Liver (tissue), 9 donors: ENCODE measurements around the gene PGGHG. TPM values are rescaled to one million over a fixed set of nuclear protein-coding genes. Genes with fewer than 3 reads are reported as not detected.
"Not testable (repeated sequence)": the region's sequence is repeated elsewhere in the genome, so short reads cannot be mapped to it uniquely, and the experiment has no call there.

Source experiments
- DNase-seq: peaks from one replicate; pipeline ENCODE4 v3.0.0-alpha.2; 2017; ENCODE audit warnings: low spot score
- H3K27ac ChIP-seq, 2 donors: one replicate each; pipeline ENCODE4 v1.7.0; 2013; ENCODE audit warnings: inconsistent platforms in 2 of 2, low read length in 2 of 2, control low read depth in 1 of 2, low read depth in 1 of 2, mild to moderate bottlenecking in 1 of 2
- H3K27me3 ChIP-seq, 4 donors: one replicate each; pipeline versions ENCODE4 v1.6.1 to v1.7.0; 2013; ENCODE audit warnings: low read length in 3 of 4, inconsistent platforms in 1 of 4, mild to moderate bottlenecking in 1 of 4, moderate library complexity in 1 of 4; ENCODE audit not compliant: control insufficient read depth in 4 of 4, insufficient read depth in 4 of 4
- H3K36me3 ChIP-seq, 4 donors: one replicate each; pipeline versions ENCODE4 v1.6.1 to v1.7.0; 2013; ENCODE audit warnings: low read length in 3 of 4, mild to moderate bottlenecking in 3 of 4, low read depth in 1 of 4, moderate library complexity in 1 of 4; ENCODE audit not compliant: control insufficient read depth in 4 of 4, insufficient read depth in 3 of 4
- H3K4me1 ChIP-seq, 4 donors: one replicate each; pipeline versions ENCODE4 v1.6.1 to v1.7.0; 2013; ENCODE audit warnings: low read length in 3 of 4, mild to moderate bottlenecking in 3 of 4, moderate library complexity in 1 of 4; ENCODE audit not compliant: control insufficient read depth in 4 of 4, insufficient read depth in 4 of 4
- H3K4me3 ChIP-seq, 3 donors: one replicate each; pipeline versions ENCODE4 v1.6.1 to v1.7.0; 2013; ENCODE audit warnings: low read length in 3 of 3, control low read depth in 1 of 3, low read depth in 1 of 3, mild to moderate bottlenecking in 1 of 3
- H3K9ac ChIP-seq, 2 donors: one replicate each; pipeline ENCODE4 v1.7.0; 2013; ENCODE audit warnings: low read length in 2 of 2, mild to moderate bottlenecking in 2 of 2, moderate library complexity in 2 of 2, control low read depth in 1 of 2, low read depth in 1 of 2
- H3K9me3 ChIP-seq, 4 donors: one replicate each; pipeline versions ENCODE4 v1.6.1 to v1.7.0; 2013; ENCODE audit warnings: low read length in 3 of 4; ENCODE audit not compliant: control insufficient read depth in 4 of 4
- EGR1 ChIP-seq, 2 donors: IDR thresholded peaks; 2 replicates each; pipeline ENCODE4 v1.6.1; 2016 to 2018; ENCODE audit warnings: antibody characterized with exemption in 2 of 2, low read depth in 2 of 2
- FOXA1 ChIP-seq: IDR thresholded peaks from 2 replicates; pipeline ENCODE4 v1.6.1; 2016; ENCODE audit warnings: antibody characterized with exemption
- FOXA2 ChIP-seq: IDR thresholded peaks from 2 replicates; pipeline ENCODE4 v1.6.1; 2016; ENCODE audit warnings: antibody characterized with exemption
- GABPA ChIP-seq, 2 donors: IDR thresholded peaks in 1 of 2; conservative IDR thresholded peaks in 1 of 2; 2 replicates each; pipeline ENCODE4 v1.6.1; 2016; ENCODE audit warnings: antibody characterized with exemption in 2 of 2, mild to moderate bottlenecking in 1 of 2, moderate library complexity in 1 of 2
- HNF4A ChIP-seq, 2 donors: conservative IDR thresholded peaks; 2 replicates each; pipeline ENCODE4 v1.6.1; 2016; ENCODE audit warnings: antibody characterized with exemption in 2 of 2, mild to moderate bottlenecking in 2 of 2
- HNF4G ChIP-seq: IDR thresholded peaks from 2 replicates; pipeline ENCODE4 v1.6.1; 2016; ENCODE audit warnings: antibody characterized with exemption
- JUND ChIP-seq, 2 donors: IDR thresholded peaks; 2 replicates each; pipeline ENCODE4 v1.6.1; 2016; ENCODE audit warnings: antibody characterized with exemption in 2 of 2
- NR2F2 ChIP-seq: IDR thresholded peaks from 2 replicates; pipeline ENCODE4 v1.6.1; 2016; ENCODE audit warnings: antibody characterized with exemption
- RAD21 ChIP-seq, 2 donors: IDR thresholded peaks; 2 replicates each; pipeline ENCODE4 v1.6.1; 2016; ENCODE audit warnings: antibody characterized with exemption in 2 of 2, mild to moderate bottlenecking in 2 of 2
- RXRA ChIP-seq, 2 donors: IDR thresholded peaks; 2 replicates each; pipeline ENCODE4 v1.6.1; 2017 to 2018; ENCODE audit warnings: antibody characterized with exemption in 2 of 2, mild to moderate bottlenecking in 1 of 2
- SP1 ChIP-seq: IDR thresholded peaks from 2 replicates; pipeline ENCODE4 v1.6.1; 2018; ENCODE audit warnings: antibody characterized with exemption, mild to moderate bottlenecking
- TAF1 ChIP-seq: conservative IDR thresholded peaks from 2 replicates; pipeline ENCODE4 v1.6.1; 2016; ENCODE audit warnings: antibody characterized with exemption, mild to moderate bottlenecking
- YY1 ChIP-seq: IDR thresholded peaks from 2 replicates; pipeline ENCODE4 v1.6.1; 2016; ENCODE audit warnings: antibody characterized with exemption, mild to moderate bottlenecking
- WGBS: extraction: QIAGEN DNeasy Blood & Tissue Kit; methylation state at CpG from one replicate; pipeline ENCODE4 v1.1.7; 2013; 5-methylcytosine and 5-hydroxymethylcytosine counted together
- polyA plus RNA-seq, 2 donors: library from polyadenylated mRNA; stranded (reverse) in 1 of 2; unstranded in 1 of 2; fragments of 200-250 nt in 1 of 2; fragments of >200 nt in 1 of 2; fragmentation: Nextera tagmentation in 1 of 2; extraction: Ambion mirVana in 1 of 2; gene quantifications; one replicate each; pipeline versions ENCODE4 v1.2.1 to v1.2.3, GENCODE V29; 2013 to 2015
- total RNA-seq, 2 donors: library from RNA; depleted of rRNA; stranded (reverse); fragments of >200 nt; gene quantifications; one replicate each; pipeline ENCODE4 v1.2.3, GENCODE V29; 2014
- TF ChIP-seq, protein P1 (sequence below): IDR thresholded peaks from 2 replicates; pipeline ENCODE4 v1.6.1; 2016; ENCODE audit warnings: antibody characterized with exemption
- TF ChIP-seq, protein P2 (sequence below): IDR thresholded peaks from 2 replicates; pipeline ENCODE4 v1.6.1; 2016; ENCODE audit warnings: antibody characterized with exemption
- TF ChIP-seq, protein P3 (sequence below): IDR thresholded peaks from 2 replicates; pipeline ENCODE4 v1.6.1; 2016; ENCODE audit warnings: antibody characterized with exemption, mild to moderate bottlenecking
- TF ChIP-seq, protein P4 (sequence below): fragments of 150-350 bp; IDR thresholded peaks from 2 replicates; pipeline ENCODE4 v1.5.1; 2017; ENCODE audit warnings: improper control_type of control experiment, low read depth, low read length; ENCODE audit not compliant: missing input control
- TF ChIP-seq, protein P5 (sequence below): IDR thresholded peaks from 2 replicates; pipeline ENCODE4 v1.6.1; 2016; ENCODE audit warnings: antibody characterized with exemption
- donor health status: healthy.
- donor health status: healthy.
- donor health status: healthy.
- donor health status: healthy.
- donor health status: healthy.

The PGGHG gene
- total and polyA plus RNA-seq, 4 donors = 1.3 to 11.4 (median 7.5) TPM

DNA sequence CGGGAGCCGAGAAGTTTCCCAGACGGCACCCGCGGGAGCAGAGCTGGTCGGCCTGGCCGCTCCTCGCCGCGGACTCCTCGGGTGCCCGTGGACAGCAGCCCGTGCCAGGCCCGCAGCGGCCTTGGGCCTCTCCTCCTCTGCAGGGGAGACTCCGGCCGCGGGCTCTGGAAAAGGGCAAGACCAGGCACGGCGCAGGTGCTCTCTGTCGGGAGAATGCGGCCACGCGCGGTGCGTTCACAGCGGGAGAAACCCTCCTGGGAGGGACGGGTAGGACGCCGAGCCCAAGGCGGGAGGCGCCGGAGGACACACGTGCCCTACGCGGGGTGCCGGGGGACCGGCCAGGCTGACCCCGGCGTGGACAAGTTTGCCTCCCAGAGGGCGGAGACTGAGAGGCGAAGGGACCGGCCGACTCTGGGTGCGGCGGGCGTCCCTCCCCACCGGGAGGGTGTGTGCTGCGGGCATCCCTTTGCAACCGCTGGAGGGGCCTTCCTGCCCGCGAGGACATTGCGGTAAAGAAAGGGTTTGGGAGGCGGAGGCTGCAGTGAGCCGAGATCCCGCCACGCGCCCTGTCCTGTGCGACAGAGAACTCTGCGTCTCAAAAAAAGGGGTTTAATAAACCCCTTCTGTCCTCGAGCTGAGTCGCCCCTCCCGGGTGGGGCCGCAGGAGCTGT, 27.2 kb downstream of the PGGHG start (continued):
- TF ChIP-seq JUND (IDR thresholded peaks at IDR 0.05) = no peak
- TF ChIP-seq RXRA (IDR thresholded peaks at IDR 0.05) = peak in 1 of 2 donors; percentile 73
- peak in 1 of 2 donors; percentile 44 for TF ChIP-seq RAD21 (IDR thresholded peaks at IDR 0.05)
- TF ChIP-seq EGR1 (IDR thresholded peaks at IDR 0.05; ENCODE audit: low read depth in 2 of 2) = no peak
- TF ChIP-seq, protein P1, sequence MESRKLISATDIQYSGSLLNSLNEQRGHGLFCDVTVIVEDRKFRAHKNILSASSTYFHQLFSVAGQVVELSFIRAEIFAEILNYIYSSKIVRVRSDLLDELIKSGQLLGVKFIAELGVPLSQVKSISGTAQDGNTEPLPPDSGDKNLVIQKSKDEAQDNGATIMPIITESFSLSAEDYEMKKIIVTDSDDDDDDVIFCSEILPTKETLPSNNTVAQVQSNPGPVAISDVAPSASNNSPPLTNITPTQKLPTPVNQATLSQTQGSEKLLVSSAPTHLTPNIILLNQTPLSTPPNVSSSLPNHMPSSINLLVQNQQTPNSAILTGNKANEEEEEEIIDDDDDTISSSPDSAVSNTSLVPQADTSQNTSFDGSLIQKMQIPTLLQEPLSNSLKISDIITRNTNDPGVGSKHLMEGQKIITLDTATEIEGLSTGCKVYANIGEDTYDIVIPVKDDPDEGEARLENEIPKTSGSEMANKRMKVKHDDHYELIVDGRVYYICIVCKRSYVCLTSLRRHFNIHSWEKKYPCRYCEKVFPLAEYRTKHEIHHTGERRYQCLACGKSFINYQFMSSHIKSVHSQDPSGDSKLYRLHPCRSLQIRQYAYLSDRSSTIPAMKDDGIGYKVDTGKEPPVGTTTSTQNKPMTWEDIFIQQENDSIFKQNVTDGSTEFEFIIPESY = no peak

DNA sequence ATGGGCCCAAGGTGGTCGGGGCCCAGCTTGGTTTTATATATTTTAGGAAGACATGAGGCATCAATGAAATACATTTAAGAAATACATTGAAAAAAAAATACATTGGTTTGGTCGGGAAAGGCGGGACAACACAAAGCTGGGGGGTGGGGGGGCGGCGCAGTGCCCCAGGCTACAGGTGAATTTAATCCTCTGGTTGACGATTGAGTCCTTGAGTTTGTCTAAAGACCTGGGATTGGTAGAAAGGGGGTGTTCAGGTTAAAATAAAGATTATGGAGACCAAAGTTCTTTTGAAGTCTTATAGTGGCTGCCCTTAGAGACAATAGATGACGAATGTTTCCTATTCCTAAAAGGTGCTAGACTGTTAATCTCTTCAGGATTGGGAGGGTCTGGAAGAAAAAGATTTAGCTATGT, 28.0 kb downstream of the PGGHG start:
- DNase-seq = no peak
- no peaks in the 10 kb centered on the region for H3K36me3 ChIP-seq
- H3K9me3 ChIP-seq = no peaks in the 10 kb centered on the region
- H3K9ac ChIP-seq = no peak overlapping the region
- TF ChIP-seq, protein P2, sequence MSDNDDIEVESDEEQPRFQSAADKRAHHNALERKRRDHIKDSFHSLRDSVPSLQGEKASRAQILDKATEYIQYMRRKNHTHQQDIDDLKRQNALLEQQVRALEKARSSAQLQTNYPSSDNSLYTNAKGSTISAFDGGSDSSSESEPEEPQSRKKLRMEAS = no peak
- TF ChIP-seq NR2F2 (no peak), GABPA (IDR thresholded peaks at IDR 0.05 in 1 of 2, conservative IDR thresholded peaks at IDR 0.05 in 1 of 2) (no peak), SP1 (no peak), FOXA2 (no peak), EGR1 (IDR thresholded peaks at IDR 0.05; ENCODE audit: low read depth in 2 of 2) (no peak), RAD21 (IDR thresholded peaks at IDR 0.05) (no peak), RXRA (IDR thresholded peaks at IDR 0.05) (no peak), FOXA1 (no peak), YY1 (no peak), HNF4A (conservative IDR thresholded peaks at IDR 0.05) (no peak), JUND (IDR thresholded peaks at IDR 0.05) (no peak), TAF1 (no peak), HNF4G (no peak)
- TF ChIP-seq, protein P3, sequence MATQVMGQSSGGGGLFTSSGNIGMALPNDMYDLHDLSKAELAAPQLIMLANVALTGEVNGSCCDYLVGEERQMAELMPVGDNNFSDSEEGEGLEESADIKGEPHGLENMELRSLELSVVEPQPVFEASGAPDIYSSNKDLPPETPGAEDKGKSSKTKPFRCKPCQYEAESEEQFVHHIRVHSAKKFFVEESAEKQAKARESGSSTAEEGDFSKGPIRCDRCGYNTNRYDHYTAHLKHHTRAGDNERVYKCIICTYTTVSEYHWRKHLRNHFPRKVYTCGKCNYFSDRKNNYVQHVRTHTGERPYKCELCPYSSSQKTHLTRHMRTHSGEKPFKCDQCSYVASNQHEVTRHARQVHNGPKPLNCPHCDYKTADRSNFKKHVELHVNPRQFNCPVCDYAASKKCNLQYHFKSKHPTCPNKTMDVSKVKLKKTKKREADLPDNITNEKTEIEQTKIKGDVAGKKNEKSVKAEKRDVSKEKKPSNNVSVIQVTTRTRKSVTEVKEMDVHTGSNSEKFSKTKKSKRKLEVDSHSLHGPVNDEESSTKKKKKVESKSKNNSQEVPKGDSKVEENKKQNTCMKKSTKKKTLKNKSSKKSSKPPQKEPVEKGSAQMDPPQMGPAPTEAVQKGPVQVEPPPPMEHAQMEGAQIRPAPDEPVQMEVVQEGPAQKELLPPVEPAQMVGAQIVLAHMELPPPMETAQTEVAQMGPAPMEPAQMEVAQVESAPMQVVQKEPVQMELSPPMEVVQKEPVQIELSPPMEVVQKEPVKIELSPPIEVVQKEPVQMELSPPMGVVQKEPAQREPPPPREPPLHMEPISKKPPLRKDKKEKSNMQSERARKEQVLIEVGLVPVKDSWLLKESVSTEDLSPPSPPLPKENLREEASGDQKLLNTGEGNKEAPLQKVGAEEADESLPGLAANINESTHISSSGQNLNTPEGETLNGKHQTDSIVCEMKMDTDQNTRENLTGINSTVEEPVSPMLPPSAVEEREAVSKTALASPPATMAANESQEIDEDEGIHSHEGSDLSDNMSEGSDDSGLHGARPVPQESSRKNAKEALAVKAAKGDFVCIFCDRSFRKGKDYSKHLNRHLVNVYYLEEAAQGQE = no peak
- TF ChIP-seq, protein P4, sequence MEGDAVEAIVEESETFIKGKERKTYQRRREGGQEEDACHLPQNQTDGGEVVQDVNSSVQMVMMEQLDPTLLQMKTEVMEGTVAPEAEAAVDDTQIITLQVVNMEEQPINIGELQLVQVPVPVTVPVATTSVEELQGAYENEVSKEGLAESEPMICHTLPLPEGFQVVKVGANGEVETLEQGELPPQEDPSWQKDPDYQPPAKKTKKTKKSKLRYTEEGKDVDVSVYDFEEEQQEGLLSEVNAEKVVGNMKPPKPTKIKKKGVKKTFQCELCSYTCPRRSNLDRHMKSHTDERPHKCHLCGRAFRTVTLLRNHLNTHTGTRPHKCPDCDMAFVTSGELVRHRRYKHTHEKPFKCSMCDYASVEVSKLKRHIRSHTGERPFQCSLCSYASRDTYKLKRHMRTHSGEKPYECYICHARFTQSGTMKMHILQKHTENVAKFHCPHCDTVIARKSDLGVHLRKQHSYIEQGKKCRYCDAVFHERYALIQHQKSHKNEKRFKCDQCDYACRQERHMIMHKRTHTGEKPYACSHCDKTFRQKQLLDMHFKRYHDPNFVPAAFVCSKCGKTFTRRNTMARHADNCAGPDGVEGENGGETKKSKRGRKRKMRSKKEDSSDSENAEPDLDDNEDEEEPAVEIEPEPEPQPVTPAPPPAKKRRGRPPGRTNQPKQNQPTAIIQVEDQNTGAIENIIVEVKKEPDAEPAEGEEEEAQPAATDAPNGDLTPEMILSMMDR = no peak
- TF ChIP-seq, protein P1 = no peak
- TF ChIP-seq, protein P5, sequence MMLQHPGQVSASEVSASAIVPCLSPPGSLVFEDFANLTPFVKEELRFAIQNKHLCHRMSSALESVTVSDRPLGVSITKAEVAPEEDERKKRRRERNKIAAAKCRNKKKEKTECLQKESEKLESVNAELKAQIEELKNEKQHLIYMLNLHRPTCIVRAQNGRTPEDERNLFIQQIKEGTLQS = no peak
- H3K27ac ChIP-seq = peak overlapping the region; percentile 81 to 92
- peaks cover 0 to 43% (median 18%) of the 10 kb centered on the region in 4 donors for H3K4me1 ChIP-seq
- 70% methylated on average over 7 of the region's 7 CpGs for WGBS
- no peaks in the 10 kb centered on the region for H3K27me3 ChIP-seq
- H3K4me3 ChIP-seq = peak overlapping the region in 1 of 3 donors; percentile 48

DNA sequence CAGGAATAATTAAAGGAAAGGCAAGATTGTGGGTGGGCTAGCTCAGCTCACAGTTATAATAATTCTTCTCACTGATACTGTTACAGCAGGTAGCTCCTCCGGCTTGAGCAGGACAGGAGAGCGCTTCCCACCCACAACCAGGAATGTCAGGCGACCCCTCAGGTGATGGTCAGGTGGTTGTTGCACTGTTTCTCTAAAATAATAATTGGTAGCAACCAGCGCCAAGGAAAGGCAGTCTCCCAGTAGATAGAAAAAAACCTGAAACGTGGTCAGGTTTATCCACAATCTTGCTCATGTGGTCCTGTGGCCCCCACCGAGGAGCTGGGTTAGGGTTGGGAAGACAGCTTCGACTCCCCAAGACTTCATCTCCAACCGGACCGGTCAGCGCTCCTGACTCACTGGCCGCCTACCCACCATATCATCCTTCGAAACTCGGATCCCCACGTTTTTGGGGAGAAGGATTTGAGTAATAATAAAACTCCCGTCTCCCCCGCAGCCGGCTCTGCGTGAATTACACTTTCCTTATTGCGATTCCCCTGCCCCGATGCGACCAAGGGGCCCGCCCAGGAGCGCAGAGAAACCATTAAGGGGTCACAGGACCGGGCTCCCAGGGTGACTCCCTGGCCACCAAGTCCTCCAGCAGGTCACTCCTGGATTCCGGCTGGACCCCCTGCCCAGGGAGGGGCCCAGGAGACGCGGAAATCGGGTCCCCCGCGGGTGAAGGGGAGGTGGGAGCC, 28.9 kb downstream of the PGGHG start:
- Histone ChIP-seq H3K27ac (peak overlapping the region; percentile 3 to 92), H3K9ac (peak overlapping the region in 1 of 2 donors; percentile 4), H3K4me1 (peaks cover 0 to 34% (median 14%) of the 10 kb centered on the region in 4 donors)
- not testable (repeated sequence) for DNase-seq, H3K36me3 ChIP-seq, H3K4me3 ChIP-seq, H3K27me3 ChIP-seq, H3K9me3 ChIP-seq
- 33% methylated on average over 15 of the region's 30 CpGs for WGBS
